HT-29 (cell line): ENCODE results near the gene BPIFA2. TPM values are rescaled to one million over a fixed set of nuclear protein-coding genes. Genes with fewer than 3 reads are reported as not detected.
"Not testable (repeated sequence)": the region's sequence is repeated elsewhere in the genome, so short reads cannot be mapped to it uniquely, and the experiment has no call there.

ENCODE experiments used
- DNase-seq: peaks from one replicate; pipeline ENCODE4 v3.0.0-alpha.2; 2015; ENCODE audit warnings: low spot score
- total RNA-seq: library from RNA; depleted of rRNA; stranded (reverse); fragments of >200 nt; shearing (Covaris generic); gene quantifications from 2 replicates; pipeline ENCODE4 v1.2.3, GENCODE V29; 2014

BPIFA2 gene
- total RNA-seq, 1 experiment from 2014 or later, result not detected

DNA sequence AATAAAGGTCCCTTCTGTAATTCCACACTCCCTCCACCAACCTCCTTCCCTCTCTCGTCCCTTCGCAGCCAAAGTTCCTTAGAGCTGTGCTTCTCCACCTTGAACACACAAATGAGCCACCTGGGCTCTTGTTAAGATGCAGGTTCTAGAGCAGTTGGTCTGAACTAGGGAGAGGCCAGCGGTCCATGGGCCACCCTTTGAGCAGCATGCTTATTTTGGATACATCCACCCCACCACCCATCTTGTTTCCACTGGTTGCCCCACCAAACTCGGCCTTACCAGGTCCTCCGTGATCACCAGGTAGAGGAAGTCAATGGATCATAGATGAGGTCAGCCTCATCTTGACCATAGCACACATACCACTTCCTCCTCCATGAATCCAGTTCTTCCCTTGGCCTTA is 7.3 kb upstream of the BPIFA2 start:
- DNase-seq, result no peak

DNA sequence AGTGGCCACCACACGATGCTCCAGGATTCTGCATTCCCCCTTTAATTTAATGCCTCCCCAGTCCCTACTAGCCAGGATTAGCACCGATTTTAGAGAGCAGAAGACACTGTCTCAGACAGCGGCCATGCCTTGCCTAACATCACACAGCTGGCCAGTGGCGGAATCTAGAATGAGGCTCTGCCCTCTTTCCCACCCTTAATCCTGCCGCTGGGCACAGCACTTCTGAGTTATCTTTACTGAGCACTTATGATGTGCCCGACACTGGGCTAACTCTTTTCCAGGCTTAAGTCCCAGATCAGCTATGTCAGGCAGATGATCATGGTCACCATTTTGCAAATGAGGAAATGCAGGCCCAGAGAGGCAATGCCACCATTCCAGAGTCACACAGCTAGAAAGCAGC is 5.6 kb upstream of the BPIFA2 start:
- no peak for DNase-seq

DNA sequence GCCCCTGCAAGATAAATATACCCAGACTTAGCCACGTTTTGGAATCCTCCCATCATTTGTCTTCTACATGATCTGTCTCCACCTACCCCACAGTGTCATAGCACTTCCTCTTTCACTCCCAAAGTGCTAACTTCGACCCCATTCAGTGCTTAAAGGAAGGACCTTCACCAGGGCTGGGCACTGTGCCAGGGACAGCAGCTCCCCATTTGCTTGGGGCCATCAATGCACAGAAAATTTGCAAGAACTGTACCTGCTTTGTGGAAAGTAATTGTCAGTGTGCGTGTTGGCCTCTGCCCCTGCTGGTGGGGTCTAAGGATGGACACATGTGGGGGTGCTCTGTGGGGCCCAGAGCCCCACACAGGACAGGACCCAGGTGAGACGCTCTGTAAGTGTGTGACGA is 5.2 kb upstream of the BPIFA2 start:
- DNase-seq, result no peak

DNA sequence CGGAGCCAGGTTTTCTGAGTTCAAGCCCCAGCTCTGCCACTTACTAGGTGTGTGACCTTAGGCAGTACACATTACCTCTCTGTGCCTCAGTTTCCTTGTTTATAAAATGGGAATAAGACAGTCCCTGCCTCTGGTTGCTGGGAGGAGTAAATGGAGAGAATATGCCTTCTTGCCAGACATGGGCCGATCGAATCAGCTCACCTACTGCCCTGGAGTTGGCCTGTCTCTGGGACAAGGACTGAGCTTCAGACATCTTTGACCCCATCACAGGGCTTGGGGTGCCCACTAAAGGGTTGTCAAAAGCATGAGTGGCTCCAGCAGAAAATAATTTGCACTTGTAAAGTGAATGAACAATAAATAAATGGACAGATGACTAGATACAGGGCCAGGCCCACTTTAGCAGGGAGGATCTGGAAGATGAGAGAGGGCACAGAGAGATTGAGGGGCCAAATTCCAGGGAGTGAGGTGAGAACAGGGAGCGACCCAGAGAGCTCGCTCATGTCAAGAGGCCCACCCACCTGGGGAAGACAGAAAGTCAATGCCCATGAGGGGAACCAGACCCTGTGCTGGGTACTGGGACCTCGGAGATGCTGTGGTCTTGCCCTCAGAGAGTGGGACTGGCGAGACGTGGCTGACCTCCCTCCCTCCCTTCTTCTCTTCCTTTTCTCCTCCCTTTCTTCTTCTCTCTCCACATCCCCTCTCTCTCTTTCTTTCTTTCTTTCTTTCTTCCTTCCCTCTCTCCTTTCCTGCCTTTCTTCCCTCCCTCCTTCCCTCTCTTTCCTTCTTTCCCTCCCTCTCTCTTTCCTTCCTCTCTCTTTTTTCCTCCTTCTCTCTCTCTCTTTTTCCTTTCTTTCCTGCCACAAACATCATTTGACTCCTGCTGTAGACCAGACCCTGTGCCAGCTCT is 3.9 kb upstream of the BPIFA2 start:
- DNase-seq, result no peak

DNA sequence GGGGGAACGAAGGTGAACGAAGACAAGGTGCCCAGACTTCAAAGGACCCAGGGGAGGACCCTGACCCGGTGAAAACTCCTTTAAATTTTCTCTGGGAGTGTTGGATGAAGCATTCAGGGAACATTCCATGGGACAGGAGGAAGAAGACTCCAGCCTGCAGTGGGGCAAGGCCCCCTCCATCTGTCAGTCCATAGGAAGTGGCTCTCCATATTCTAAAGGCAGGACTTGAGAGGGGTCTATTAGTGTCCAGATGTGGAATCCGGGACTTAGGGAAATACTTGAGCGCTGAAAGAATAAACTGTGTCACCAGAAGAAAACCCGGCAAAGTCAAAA is 3.2 kb upstream of the BPIFA2 start:
- no peak for DNase-seq

DNA sequence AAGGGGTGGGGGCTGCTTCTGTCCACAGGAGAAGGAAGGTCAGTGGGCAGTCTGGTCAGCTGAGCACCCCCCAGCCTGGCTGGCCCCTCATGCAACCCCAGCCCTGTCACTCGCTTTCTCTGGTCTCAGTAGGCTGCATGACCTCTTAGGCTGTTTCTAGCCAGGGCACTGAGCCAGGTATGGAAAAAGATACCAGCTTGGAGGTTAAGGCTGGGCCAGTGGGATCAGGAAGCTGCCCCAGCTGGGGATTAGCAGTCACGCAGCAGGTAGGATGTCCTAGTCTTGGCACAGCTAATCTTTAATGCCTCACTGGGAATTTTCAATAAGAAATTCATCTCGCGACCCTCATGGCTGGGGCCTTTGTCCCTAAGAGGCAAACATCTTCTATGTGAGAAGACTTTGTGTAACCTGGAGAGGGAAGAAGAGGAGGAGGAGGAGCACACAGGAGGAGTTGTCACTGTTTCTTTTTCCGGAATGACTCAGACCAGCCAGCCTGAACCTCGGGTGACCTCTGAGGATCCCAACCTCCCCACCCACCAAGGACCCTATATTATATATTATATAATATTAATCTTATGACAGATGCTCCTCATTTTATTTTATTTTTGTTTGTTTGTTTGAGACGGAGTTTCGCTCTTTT is 2.4 kb upstream of the BPIFA2 start:
- DNase-seq, result no peak

DNA sequence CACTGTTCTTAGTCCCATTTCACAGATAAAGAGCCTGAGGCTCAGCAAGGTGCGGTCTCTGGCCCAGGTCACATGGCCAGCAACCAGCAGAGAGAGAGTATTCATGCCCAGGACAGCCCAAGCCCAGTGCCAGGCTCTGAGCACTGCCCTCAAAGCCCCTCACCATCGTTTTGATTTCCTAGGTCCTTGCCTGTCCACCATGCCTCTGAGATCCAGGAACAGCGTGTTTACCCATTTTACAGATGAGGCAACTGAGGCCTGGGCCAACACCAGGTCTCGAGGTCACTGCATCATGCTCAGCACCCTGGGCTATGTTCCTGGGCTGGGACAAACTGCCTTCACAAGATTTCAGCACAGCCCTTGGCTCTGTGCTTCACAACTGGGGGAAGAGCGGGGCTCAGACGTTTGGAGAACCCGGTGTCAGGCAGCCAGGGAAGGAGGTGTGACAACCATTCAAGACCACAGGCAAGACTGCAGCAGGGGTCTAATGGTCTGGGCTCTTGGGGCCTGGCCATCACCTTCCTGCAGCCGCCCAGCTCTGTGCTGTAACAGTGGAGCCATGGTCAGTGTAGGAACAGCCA is 1.3 kb upstream of the BPIFA2 start:
- DNase-seq, result no peak

DNA sequence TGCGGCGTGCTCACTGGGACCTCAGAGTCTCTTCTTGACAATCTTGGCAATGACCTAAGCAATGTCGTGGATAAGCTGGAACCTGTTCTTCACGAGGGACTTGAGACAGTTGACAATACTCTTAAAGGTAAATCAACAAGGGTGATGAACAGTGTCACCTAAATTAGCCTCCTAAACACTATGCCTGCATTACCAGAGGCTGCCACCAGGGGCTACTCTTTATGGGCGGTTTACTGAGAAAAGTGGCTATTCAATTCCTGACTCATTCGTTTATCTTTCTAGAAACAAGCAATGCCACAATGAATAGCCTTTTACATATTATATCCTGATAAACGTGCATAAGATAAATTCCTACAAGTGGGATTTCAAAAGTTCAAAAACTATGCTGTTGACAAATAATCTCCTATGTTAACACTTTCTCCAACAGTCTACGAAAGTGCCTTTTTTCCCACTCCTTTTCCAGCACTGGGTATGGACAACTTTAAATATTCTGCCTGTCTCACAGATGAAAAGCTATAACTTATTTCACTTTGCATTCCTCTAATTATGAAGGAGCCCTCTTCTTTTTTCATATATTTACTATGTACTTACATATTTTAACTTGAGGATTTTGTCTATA is 1.3 kb downstream of the BPIFA2 start:
- peak; percentile 72 for DNase-seq

DNA sequence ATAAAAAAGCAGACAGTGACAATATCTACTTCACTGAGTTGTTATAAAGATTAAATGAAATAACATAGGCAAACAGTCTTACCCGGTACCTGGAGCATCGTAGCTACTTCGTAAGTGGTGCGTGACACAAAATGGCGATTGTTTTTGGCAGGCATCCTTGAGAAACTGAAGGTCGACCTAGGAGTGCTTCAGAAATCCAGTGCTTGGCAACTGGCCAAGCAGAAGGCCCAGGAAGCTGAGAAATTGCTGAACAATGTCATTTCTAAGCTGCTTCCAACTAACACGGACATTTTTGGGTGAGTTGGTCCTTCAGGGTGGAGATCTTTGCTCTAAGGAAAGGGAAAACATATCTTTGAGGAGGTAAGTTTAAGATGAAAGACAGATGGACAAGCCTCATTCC is 4.8 kb downstream of the BPIFA2 start:
- DNase-seq, result no peak

DNA sequence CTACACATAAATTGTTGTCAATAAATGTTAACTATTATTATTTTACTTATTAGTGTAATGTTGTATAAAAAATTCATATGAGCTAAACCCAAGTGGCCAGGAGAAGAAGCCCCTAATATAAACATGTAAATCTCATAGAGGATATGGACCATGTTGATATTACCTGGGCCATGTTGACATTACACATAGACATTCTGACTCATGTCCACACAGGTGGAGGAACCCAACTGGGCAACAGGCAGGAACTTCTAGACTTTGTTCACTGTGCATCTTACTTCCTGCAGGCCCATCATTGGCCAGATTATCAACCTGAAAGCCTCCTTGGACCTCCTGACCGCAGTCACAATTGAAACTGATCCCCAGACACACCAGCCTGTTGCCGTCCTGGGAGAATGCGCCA is 7.2 kb downstream of the BPIFA2 start:
- DNase-seq, result no peak

DNA sequence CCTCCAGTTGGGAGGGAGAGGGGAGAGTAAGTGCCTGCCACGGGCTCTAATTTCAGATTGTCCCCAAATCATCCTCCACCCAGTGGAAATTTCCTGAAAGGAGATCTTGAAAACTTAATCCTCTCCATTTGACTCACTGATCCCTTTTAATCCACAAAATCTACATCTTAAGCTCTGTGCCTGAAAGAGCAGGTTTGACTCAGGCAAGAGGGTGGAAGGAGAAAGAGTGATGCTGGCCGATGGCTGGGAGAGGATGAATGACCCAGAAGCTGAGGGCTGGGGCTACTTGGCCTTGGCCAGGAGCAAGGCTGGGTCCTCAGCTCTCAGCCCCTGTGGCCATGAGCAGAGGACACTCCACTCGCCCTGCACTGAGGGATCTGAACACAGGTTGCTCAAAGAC is 8.1 kb downstream of the BPIFA2 start:
- no peak for DNase-seq

DNA sequence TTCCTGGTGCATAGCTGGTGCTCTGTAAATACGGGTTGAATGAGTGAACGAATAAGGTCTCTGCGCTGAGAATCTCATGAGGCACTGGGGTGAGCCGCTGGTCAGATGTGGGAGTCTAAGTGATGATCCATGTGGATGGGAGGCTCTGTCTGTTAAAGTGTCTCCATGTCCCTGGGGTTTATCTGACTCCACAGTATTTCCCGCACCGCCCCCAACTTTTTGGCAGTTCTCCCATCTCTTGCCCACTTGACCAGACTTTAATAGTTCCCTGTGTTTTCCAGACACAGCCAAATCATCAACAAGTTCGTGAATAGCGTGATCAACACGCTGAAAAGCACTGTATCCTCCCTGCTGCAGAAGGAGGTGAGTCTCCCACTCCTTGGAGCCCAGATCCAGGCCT is 9.9 kb downstream of the BPIFA2 start:
- no peak for DNase-seq

DNA sequence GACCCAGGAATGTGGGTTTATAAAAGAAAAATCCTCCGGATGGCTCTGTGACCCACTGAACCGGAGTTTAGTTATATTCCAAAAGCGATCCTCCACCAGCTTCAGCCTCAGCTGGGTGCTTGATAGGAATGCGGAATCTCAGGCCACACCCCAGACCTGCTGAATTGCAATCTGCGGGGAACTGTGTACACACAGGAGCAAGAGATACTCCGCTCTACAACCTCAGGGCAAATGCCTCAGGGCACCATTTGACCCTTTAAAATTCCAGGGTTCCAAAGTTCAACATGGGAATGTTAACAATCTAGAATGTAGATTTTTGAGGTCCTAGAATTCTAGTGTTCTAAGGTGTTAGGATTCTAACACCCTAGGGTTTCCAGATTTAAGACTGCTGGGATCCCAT is 10.8 kb downstream of the BPIFA2 start:
- no peak for DNase-seq

DNA sequence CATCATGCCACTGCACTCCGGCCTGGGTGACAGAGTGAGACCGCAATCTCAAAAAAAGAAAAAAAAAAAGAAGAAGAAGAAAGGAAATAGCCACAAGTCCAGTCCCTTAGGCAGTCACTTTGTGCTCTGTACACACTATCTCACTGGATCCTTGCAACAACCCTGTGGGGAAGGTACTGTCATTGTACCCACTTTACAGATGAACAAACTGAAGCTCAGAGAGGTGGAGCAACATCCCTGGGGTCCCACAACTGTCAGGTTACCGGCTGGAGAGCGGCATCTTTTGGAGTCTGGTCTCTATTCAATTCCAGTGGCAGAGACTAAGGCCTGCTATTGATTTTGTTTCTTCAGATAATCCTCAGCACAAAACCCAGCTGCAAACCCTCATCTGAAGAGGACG is 12.2 kb downstream of the BPIFA2 start:
- DNase-seq, result no peak

DNA sequence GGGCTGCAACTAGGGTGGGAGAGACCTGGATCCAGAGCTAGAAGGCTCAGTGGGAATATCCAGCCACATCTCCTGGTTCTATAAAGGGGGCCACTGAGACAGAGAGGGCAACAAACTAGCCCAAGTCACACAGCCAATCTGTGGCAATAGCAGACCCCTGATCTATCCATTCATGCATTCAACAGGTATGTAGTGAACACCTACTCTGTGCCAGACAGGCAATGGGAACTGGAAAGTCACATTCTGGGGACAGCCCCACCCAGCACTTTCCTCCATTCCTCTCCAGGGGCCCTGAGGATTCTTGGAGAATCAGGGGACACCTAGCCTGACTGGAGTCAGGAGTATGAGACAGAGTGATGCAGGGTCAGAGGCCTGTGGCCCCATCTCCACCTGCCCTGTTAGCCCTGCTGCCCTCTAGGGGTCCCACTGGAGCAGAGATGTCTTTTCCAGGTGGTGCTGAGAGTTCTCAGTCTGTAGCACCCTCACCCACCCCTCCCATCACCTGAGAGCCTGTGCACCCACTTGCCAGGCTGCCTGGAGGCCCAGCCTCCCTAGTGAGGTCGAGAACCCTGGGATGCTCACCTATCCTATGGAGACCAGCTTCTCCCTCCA is 13.6 kb downstream of the BPIFA2 start:
- DNase-seq, result no peak

DNA sequence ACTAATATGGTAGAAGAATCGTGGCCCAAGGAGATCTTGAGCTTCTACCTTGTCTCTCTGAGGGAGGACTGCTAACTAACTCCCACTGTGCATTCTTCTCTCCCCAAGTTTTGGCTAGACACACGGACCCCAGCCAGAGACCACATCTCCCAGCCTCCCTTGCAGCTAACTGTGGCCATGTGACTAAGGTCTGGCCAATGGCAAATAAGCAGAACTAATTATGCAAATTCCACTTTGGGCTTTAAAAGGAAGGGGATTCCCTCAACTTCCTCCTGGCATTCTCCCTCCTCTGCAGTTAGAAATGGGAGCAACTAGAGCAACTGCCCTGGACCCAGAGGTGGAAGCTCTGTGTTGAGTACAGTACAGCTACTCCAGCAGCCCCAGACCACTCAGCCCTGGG is 15.4 kb downstream of the BPIFA2 start:
- no peak for DNase-seq

DNA sequence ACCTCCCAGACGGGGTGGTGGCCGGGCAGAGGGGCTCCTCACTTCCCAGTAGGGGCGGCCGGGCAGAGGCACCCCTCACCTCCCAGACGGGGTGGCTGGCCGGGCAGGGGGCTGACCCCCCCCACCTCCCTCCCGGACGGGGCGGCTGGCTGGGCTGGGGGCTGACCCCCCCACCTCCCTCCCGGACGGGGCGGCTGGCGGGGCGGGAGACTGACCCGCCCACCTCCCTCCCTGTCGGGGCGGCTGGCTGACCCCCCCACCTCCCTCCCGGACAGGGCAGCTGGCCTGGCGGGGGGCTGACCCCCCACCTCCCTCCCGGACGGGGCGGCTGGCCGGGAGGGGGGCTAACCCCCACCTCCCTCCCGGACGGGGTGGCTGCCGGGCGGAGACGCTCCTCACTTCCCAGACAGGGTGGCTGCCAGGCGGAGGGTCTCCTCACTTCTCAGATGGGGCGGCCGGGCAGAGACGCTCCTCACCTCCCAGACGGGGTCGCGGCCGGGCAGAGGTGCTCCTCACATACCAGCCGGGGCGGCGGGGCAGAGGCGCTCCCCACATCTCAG is 17.2 kb downstream of the BPIFA2 start:
- not testable (repeated sequence) for DNase-seq

DNA sequence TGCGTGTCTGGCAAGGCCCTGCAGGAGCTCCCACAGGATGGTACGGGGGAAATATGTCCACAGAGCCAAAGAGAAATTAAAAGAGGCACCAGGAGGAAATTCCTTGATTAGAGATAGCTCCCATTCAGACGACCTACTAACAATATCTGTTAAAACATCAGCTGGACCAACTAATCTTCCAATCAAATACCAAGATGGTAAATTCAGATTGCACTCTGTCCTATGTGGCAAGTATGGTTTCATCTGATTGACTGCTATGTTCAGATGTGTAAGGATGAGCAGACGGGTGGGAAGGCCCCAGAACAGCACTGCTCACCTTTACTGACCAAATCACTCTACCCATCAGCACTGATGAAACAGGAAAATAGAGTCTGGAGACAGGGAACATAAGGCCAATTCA is 19.5 kb downstream of the BPIFA2 start:
- DNase-seq, result no peak

DNA sequence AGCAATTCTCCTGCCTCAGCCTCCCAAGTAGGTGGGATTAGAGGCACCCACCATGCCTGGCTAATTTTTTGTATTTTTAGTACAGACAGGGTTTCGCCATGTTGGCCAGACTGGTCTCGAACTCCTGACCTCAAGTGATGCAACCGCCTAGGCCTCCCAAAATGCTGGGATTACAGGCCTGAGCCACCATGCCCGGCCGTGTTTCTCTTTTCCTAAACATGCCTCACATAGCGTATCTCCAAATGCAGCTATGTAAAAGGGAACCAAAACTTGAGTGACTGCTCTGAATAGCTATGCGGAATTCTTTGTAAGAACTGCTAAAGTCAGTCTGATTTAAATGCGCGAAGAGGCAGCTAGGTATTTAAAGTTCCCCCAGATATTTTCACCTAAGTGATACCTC is 20.5 kb downstream of the BPIFA2 start:
- no peak for DNase-seq

DNA sequence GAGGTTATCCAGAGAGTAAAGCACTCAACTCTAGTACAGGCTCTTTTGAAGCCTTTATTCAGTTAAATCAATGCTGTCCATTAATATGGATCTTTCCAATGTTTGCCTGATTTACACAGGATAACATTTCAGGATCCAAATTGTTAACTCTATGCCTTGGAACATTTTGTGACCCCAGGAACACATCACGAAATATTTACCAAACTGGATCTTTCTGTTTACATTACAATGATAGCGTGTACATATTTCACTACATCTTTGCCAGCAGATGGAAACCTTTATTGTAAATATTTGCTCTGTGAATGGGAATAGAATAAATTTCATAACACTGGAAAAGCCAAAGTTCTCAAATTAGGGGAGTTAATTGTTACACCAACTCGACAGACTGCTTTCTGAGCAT is 23.5 kb downstream of the BPIFA2 start:
- no peak for DNase-seq

DNA sequence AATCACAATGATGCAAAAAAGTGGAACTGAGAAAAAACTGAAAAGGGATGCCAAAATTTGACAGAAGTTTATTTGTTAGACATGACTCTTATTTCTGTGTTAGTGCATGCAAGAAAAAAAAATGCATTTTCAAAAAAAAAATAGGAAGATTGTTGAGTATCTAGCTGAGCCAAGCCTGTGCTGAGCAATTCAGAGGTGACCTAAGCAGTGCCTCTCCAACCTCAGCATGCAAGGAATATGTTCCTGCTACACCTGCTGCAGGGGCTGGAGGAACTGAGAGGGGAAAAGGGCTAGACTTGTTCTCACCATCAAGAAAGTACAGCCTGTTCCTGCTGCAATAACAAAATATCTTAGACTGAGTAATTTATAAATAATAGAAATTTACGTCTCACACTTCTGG is 24.0 kb downstream of the BPIFA2 start:
- no peak for DNase-seq
